Cardiac fibroblast (primary cell): ENCODE results near the gene CLIP1.
"Not testable (repeated sequence)": the region's sequence is repeated elsewhere in the genome, so short reads cannot be mapped to it uniquely, and the experiment has no call there.

Experiments
- DNase-seq, 2 donors: peaks; one replicate each; pipeline versions ENCODE4 v3.0.0 to v3.0.0-alpha.2; 2010; ENCODE audit warnings: low read depth in 2 of 2
- H3K4me3 ChIP-seq, 2 donors: replicated peaks in 1 of 2; 1 replicate in 1 of 2; 2 replicates in 1 of 2; pipeline ENCODE4 v1.5.1; 2011; ENCODE audit warnings: low read depth in 2 of 2, low read length in 2 of 2, mild to moderate bottlenecking in 2 of 2, moderate library complexity in 1 of 2
- TF ChIP-seq, protein P1 (sequence below): IDR thresholded peaks from one replicate; pipeline ENCODE4 v1.5.1; 2011; ENCODE audit warnings: low read depth, mild to moderate bottlenecking, low read length, inconsistent platforms

Gene CLIP1

DNA sequence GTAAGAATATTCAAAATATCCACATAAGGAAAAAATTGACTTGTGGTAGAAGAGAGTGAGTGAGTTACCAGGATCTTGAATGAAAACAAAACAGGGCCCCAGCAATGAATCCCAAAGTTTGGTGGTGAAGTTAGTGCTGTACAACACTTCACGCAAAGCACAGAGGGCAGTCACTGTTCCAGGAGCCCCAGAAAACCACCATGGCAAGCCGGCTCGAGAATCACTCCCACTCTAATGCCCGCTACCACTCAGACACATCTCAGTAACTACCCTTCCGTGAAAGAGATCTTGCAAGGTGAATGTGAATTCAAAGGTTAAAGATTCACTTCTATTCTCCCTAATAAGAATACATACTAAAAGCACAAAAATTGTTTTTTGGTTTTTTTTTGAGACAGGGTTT, 30.1 kb downstream of the CLIP1 start:
- H3K4me3 ChIP-seq, result no peak overlapping the region
- TF ChIP-seq, protein P1, sequence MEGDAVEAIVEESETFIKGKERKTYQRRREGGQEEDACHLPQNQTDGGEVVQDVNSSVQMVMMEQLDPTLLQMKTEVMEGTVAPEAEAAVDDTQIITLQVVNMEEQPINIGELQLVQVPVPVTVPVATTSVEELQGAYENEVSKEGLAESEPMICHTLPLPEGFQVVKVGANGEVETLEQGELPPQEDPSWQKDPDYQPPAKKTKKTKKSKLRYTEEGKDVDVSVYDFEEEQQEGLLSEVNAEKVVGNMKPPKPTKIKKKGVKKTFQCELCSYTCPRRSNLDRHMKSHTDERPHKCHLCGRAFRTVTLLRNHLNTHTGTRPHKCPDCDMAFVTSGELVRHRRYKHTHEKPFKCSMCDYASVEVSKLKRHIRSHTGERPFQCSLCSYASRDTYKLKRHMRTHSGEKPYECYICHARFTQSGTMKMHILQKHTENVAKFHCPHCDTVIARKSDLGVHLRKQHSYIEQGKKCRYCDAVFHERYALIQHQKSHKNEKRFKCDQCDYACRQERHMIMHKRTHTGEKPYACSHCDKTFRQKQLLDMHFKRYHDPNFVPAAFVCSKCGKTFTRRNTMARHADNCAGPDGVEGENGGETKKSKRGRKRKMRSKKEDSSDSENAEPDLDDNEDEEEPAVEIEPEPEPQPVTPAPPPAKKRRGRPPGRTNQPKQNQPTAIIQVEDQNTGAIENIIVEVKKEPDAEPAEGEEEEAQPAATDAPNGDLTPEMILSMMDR, result no peak
- no peak for DNase-seq

GRCh38 chr12:122389677-122390076, 32.8 kb downstream of the CLIP1 start:
- DNase-seq, result no peak
- H3K4me3 ChIP-seq, result no peak overlapping the region
- TF ChIP-seq, protein P1, result no peak

GRCh38 chr12:122387887-122388286, 34.6 kb downstream of the CLIP1 start:
- no peak overlapping the region for H3K4me3 ChIP-seq
- TF ChIP-seq, protein P1, result no peak
- DNase-seq, result no peak

DNA sequence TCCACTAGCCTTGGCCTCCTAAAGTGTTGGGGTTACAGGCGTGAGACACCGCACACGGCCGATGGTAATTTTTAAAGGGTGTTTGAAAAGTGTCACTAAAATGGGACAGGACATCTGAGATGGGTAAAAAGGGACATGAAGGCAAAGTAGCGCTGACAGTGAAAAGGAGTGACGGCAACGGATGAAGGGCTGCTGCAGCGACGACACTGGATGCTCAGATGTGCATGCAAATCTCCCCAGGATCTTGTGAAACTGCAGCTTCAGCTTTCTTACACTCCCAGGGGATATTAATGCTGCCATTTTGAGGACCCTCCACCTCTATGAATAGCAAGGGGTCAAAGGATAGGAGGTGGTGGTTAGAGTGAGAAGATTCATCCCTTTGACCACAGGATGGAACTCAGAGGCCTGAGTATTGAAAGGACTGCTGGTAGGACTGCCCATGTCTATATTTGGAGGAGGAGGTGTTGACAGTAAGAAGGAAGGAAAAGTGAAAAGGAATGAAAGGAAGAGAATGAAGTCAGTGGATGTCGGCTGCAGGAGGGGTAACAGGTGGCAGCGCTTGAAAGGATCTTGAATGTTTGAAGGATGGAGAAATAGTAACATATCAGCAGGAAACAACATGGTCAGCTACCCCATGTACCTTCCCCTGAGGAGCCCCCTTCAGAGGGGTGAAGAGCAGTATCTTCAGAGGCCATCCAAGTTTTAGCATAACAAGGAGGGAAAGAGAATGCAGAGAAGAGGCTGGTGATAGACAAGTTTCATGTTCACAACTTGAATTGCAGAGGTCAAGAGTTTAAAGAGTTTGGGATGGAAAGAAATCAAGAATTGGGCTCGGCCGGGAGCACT, 37.1 kb downstream of the CLIP1 start:
- DNase-seq, result no peak
- TF ChIP-seq, protein P1, result no peak

GRCh38 chr12:122382919-122383350, 39.5 kb downstream of the CLIP1 start:
- TF ChIP-seq, protein P1, result no peak
- no peak for DNase-seq
- H3K4me3 ChIP-seq, result no peak overlapping the region

More for the DNA sequence above, 37.1 kb downstream of the CLIP1 start:
- no peak overlapping the region for H3K4me3 ChIP-seq

DNA sequence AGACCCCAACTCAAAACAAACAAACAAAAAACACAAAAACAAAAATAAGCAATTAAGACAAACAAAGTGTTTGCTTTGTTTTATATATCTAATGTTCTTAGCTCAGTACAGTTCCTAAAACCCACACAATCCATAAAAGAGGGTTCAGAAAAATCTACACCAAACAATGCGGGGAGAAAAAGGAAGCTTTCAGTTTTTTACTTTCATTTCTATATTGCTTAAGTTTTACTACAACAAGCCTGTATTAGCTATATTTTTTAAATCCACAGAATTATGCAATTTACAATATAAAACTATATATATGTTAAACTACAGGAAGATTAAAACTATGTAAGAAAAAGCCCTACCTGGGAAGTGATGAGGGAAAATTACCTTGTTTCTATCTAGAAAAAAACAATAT, 41.4 kb downstream of the CLIP1 start:
- TF ChIP-seq, protein P1, result no peak
- no peak overlapping the region for H3K4me3 ChIP-seq
- no peak for DNase-seq

DNA sequence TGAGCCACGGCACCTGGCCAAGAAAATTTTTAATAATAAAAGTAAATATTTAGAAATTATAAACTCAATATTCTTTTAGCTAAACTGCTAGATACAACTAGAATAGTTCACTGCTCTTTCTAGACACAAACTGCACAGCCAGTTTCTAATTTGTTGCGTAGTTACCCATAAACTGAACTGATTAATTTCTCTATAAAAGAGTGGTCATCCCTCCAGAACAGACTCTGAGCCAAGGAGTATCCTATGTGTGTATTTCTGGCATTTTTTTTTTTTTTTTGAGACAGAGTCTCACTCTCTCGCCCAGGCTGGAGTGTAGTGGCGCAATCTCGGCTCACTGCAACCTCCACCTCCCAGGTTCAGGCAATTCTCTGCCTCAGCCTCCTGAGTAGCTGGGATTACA, 45.7 kb downstream of the CLIP1 start:
- not testable (repeated sequence) for DNase-seq

More for the DNA sequence above, 45.7 kb downstream of the CLIP1 start:
- H3K4me3 ChIP-seq, result not testable (repeated sequence)
